Measurements from ENCODE around the gene GLP1R.

Gene GLP1R

DNA sequence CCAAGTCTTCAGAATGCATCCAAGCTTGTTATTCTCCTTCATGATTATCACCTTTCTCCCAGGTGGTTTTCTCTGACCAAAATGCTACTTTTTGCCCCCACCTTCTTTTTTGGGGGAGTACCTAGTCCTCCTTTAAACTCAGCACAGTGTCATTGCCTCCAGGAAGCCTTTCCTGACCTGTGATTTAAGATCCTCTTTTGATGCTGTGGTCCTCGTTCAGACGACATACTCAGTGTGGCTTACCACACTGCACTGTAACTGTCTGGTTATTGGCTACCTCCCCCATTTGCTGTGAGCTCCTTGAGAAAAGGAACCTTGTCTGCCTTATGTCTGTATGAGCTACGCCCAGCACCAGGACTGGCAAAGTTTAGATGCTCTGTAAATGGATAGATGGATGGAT, 51.8 kb downstream of the GLP1R start:
- peaks cover 2% of the 10 kb centered on the region; the same call in 1 of the 2 replicates for H3K36me3 ChIP-seq
- TF ChIP-seq, protein P1, sequence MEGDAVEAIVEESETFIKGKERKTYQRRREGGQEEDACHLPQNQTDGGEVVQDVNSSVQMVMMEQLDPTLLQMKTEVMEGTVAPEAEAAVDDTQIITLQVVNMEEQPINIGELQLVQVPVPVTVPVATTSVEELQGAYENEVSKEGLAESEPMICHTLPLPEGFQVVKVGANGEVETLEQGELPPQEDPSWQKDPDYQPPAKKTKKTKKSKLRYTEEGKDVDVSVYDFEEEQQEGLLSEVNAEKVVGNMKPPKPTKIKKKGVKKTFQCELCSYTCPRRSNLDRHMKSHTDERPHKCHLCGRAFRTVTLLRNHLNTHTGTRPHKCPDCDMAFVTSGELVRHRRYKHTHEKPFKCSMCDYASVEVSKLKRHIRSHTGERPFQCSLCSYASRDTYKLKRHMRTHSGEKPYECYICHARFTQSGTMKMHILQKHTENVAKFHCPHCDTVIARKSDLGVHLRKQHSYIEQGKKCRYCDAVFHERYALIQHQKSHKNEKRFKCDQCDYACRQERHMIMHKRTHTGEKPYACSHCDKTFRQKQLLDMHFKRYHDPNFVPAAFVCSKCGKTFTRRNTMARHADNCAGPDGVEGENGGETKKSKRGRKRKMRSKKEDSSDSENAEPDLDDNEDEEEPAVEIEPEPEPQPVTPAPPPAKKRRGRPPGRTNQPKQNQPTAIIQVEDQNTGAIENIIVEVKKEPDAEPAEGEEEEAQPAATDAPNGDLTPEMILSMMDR (IDR thresholded peaks at IDR 0.05; ENCODE audit: low read depth, low read length), result no peak
- no peaks in the 10 kb centered on the region for H3K9me3 ChIP-seq (ENCODE audit: severe bottlenecking)
- H3K4me3 ChIP-seq (ENCODE audit: low read depth, low read length), result no peak overlapping the region
- H3K27me3 ChIP-seq (ENCODE audit: insufficient read depth, low read depth, severe bottlenecking), result no peaks in the 10 kb centered on the region
- no peak overlapping the region for H3K27ac ChIP-seq
- DNase-seq, result no peak

- no peak overlapping the region for H3K4me3 ChIP-seq (ENCODE audit: low read depth, low read length)
- peak; percentile 58 for DNase-seq
- H3K36me3 ChIP-seq, result peaks cover 3% of the 10 kb centered on the region; the same call in 1 of the 2 replicates
- no peak overlapping the region for H3K27ac ChIP-seq
- TF ChIP-seq, protein P1 (IDR thresholded peaks at IDR 0.05; ENCODE audit: low read depth, low read length), result peak; percentile 74
- H3K27me3 ChIP-seq (ENCODE audit: insufficient read depth, low read depth, severe bottlenecking), result no peaks in the 10 kb centered on the region
- H3K9me3 ChIP-seq (ENCODE audit: severe bottlenecking), result no peaks in the 10 kb centered on the region
Observed at GRCh38 chr6:39102071-39102820, 53.7 kb downstream of the GLP1R start.

GRCh38 chr6:39102821-39103136, 54.2 kb downstream of the GLP1R start:
- Histone ChIP-seq H3K9me3 (ENCODE audit: severe bottlenecking) (no peaks in the 10 kb centered on the region), H3K36me3 (peaks cover 3% of the 10 kb centered on the region; the same call in 1 of the 2 replicates), H3K27me3 (ENCODE audit: insufficient read depth, low read depth, severe bottlenecking) (no peaks in the 10 kb centered on the region), H3K4me3 (ENCODE audit: low read depth, low read length) (no peak overlapping the region), H3K27ac (no peak overlapping the region)
- TF ChIP-seq, protein P1 (IDR thresholded peaks at IDR 0.05; ENCODE audit: low read depth, low read length), result no peak
- no peak for DNase-seq

GRCh38 chr6:39104528-39104927, 55.9 kb downstream of the GLP1R start:
- peaks cover 8% of the 10 kb centered on the region; the same call in 1 of the 2 replicates for H3K36me3 ChIP-seq
- TF ChIP-seq, protein P1 (IDR thresholded peaks at IDR 0.05; ENCODE audit: low read depth, low read length), result no peak
- no peaks in the 10 kb centered on the region for H3K9me3 ChIP-seq (ENCODE audit: severe bottlenecking)
- H3K27me3 ChIP-seq (ENCODE audit: insufficient read depth, low read depth, severe bottlenecking), result no peaks in the 10 kb centered on the region
- no peak for DNase-seq
- H3K4me3 ChIP-seq (ENCODE audit: low read depth, low read length), result no peak overlapping the region
- no peak overlapping the region; the same call in 1 of the 2 replicates for H3K27ac ChIP-seq

- no peak overlapping the region for H3K4me3 ChIP-seq (ENCODE audit: low read depth, low read length)
- H3K27ac ChIP-seq, result no peak overlapping the region
- no peak for DNase-seq
- no peaks in the 10 kb centered on the region for H3K9me3 ChIP-seq (ENCODE audit: severe bottlenecking)
- peaks cover 12% of the 10 kb centered on the region for H3K36me3 ChIP-seq
- TF ChIP-seq, protein P1 (IDR thresholded peaks at IDR 0.05; ENCODE audit: low read depth, low read length), result no peak
- no peaks in the 10 kb centered on the region for H3K27me3 ChIP-seq (ENCODE audit: insufficient read depth, low read depth, severe bottlenecking)
Observed at GRCh38 chr6:39107034-39107433, 58.5 kb downstream of the GLP1R start.

- peaks cover 12% of the 10 kb centered on the region for H3K36me3 ChIP-seq
- H3K4me3 ChIP-seq (ENCODE audit: low read depth, low read length), result no peak overlapping the region
Observed at GRCh38 chr6:39107641-39108040, 59.1 kb downstream of the GLP1R start.

More at GRCh38 chr6:39107641-39108040, 59.1 kb downstream of the GLP1R start:
- TF ChIP-seq, protein P1 (IDR thresholded peaks at IDR 0.05; ENCODE audit: low read depth, low read length), result no peak
- Histone ChIP-seq H3K27ac (no peak overlapping the region), H3K27me3 (ENCODE audit: insufficient read depth, low read depth, severe bottlenecking) (no peaks in the 10 kb centered on the region), H3K9me3 (ENCODE audit: severe bottlenecking) (no peaks in the 10 kb centered on the region)
- DNase-seq, result no peak

Data from WERI-Rb-1 (cell line).